Body of pancreas (tissue), 4 donors: ENCODE data around the gene CYP2W1.

Experiments
- CTCF ChIP-seq, 7 experiments: fragments of 450-650 bp in 4 of 7; fragments of 200-600 bp in 3 of 7; sonication (generic) in 3 of 7; IDR thresholded peaks; one replicate each; pipeline ENCODE4 v1.5.1; 2016 to 2019; ENCODE audit warnings: antibody characterized with exemption in 7 of 7
- POLR2A ChIP-seq, 3 donors: fragments of 450-650 bp; IDR thresholded peaks; one replicate each; pipeline ENCODE4 v1.6.1; 2016; ENCODE audit warnings: antibody characterized with exemption in 3 of 3, mild to moderate bottlenecking in 2 of 3

GRCh38 chr7:946256-946996 is 36.6 kb upstream of the CYP2W1 start:
- TF ChIP-seq CTCF (IDR thresholded peaks at IDR 0.05) (no peak), POLR2A (IDR thresholded peaks at IDR 0.05) (no peak)
